DND-41 (cell line): ENCODE results near the gene ZNF600.
A peak's percentile ranks its signal among the peaks of the same experiment; 100 is the strongest.
"Not testable (repeated sequence)": the region's sequence is repeated elsewhere in the genome, so short reads cannot be mapped to it uniquely, and the experiment has no call there.

Experiments used
- ATAC-seq: fragments of 200-7000 bp; cut with Tn5 transposase; 3 replicates; pipeline ENCODE4 v1.9.1; 2021; ENCODE audit warnings: low read depth; ENCODE audit not compliant: insufficient read depth
- DNase-seq: peaks from one replicate; pipeline ENCODE4 v3.0.0-alpha.2; 2020
- H2AFZ ChIP-seq: 2 replicates; pipeline ENCODE4 v1.6.0; 2012; ENCODE audit warnings: low read depth, low read length
- H3K27ac ChIP-seq: 2 replicates; pipeline ENCODE4 v1.5.1; 2012; ENCODE audit warnings: low read length, inconsistent platforms
- H3K27me3 ChIP-seq: fragments of 200-600 bp; sonication (generic); 2 replicates; pipeline ENCODE4 v1.6.0; 2012; ENCODE audit warnings: low read length, mild to moderate bottlenecking, inconsistent platforms; ENCODE audit not compliant: insufficient read depth, poor library complexity
- H3K36me3 ChIP-seq: 2 replicates; pipeline ENCODE4 v1.5.1; 2012; ENCODE audit warnings: low read length, inconsistent platforms; ENCODE audit not compliant: insufficient read depth
- H3K4me1 ChIP-seq: 2 replicates; pipeline ENCODE4 v1.5.1; 2012; ENCODE audit warnings: mild to moderate bottlenecking, low read length; ENCODE audit not compliant: insufficient read depth
- H3K4me2 ChIP-seq: 2 replicates; pipeline ENCODE4 v1.6.0; 2012; ENCODE audit warnings: mild to moderate bottlenecking, moderate library complexity, low read length, inconsistent platforms; ENCODE audit not compliant: insufficient read depth
- H3K4me3 ChIP-seq, 2 experiments: fragments of 200-600 bp in 1 of 2; shearing (Covaris generic) in 1 of 2; 2 replicates each; pipeline ENCODE4 v1.5.1; 2012 to 2016; ENCODE audit warnings: inconsistent platforms in 2 of 2, low read length in 2 of 2, mild to moderate bottlenecking in 2 of 2, low read depth in 1 of 2, moderate library complexity in 1 of 2
- H3K79me2 ChIP-seq: 2 replicates; pipeline ENCODE4 v1.6.0; 2012; ENCODE audit warnings: low read length, inconsistent platforms; ENCODE audit not compliant: insufficient read depth
- H3K9ac ChIP-seq: 2 replicates; pipeline ENCODE4 v1.6.0; 2012; ENCODE audit warnings: low read depth, mild to moderate bottlenecking, inconsistent platforms, low read length, moderate library complexity
- H3K9me3 ChIP-seq: 2 replicates; pipeline ENCODE4 v1.5.1; 2012; ENCODE audit warnings: low read length, moderate library complexity, mild to moderate bottlenecking, inconsistent platforms; ENCODE audit not compliant: insufficient read depth, severe bottlenecking
- H4K20me1 ChIP-seq: 2 replicates; pipeline ENCODE4 v1.6.0; 2012; ENCODE audit warnings: low read length; ENCODE audit not compliant: insufficient read depth
- CTCF ChIP-seq: IDR thresholded peaks from 2 replicates; pipeline ENCODE4 v1.5.1; 2012; ENCODE audit warnings: borderline replicate concordance, low read length, moderate library complexity, mild to moderate bottlenecking; ENCODE audit not compliant: poor library complexity, severe bottlenecking; ENCODE audit errors: extremely low read depth
- EZH2 ChIP-seq: IDR thresholded peaks from 3 replicates; pipeline ENCODE4 v1.6.1; 2012; ENCODE audit warnings: borderline replicate concordance, low read depth, mild to moderate bottlenecking, moderate library complexity, low read length, inconsistent platforms; ENCODE audit not compliant: severe bottlenecking

Gene ZNF600

GRCh38 chr19:52734331-52734892 is 52.2 kb downstream of the ZNF600 start:
- Histone ChIP-seq H3K27me3 (no peaks in the 10 kb centered on the region), H3K9me3 (no peaks in the 10 kb centered on the region), H3K4me2 (peak overlapping the region; percentile 94), H2AFZ (peak overlapping the region; percentile 91), H4K20me1 (peaks cover 2% of the 10 kb centered on the region; the same call in 1 of the 2 replicates), H3K27ac (peak overlapping the region; percentile 79), H3K4me3 (peak overlapping the region; percentile 79 to 89), H3K4me1 (peaks cover 32% of the 10 kb centered on the region), H3K36me3 (0 out of 2 replicates have a peak, but pooled peaks cover 3% of the 10 kb centered on the region), H3K9ac (peak overlapping the region; percentile 73), H3K79me2 (peaks cover 43% of the 10 kb centered on the region)
- DNase-seq (peak; percentile 37), ATAC-seq (peak; percentile 53)
- TF ChIP-seq CTCF (no peak), EZH2 (no peak)

- not testable (repeated sequence) for H3K4me2 ChIP-seq, H3K27ac ChIP-seq, H4K20me1 ChIP-seq, H3K4me1 ChIP-seq, H3K9me3 ChIP-seq, DNase-seq, H2AFZ ChIP-seq, ATAC-seq, H3K27me3 ChIP-seq, H3K4me3 ChIP-seq, H3K9ac ChIP-seq
- peaks cover 74% of the 10 kb centered on the region for H3K36me3 ChIP-seq
- peaks cover 26% of the 10 kb centered on the region for H3K79me2 ChIP-seq
Observed at GRCh38 chr19:52726051-52726450, 60.5 kb downstream of the ZNF600 start.

- no peak overlapping the region for H2AFZ ChIP-seq
- ATAC-seq = no peak
Observed at GRCh38 chr19:52725528-52725961, 61.0 kb downstream of the ZNF600 start.

More at GRCh38 chr19:52725528-52725961, 61.0 kb downstream of the ZNF600 start:
- no peaks in the 10 kb centered on the region for H3K4me1 ChIP-seq
- H3K4me2 ChIP-seq = no peak overlapping the region
- H3K27ac ChIP-seq = no peak overlapping the region
- peaks cover 25% of the 10 kb centered on the region for H3K79me2 ChIP-seq
- no peak for TF ChIP-seq CTCF
- no peak for DNase-seq
- H3K36me3 ChIP-seq = peaks cover 79% of the 10 kb centered on the region
- H3K4me3 ChIP-seq = no peak overlapping the region
- peaks cover 6% of the 10 kb centered on the region for H3K9me3 ChIP-seq
- no peak overlapping the region for H3K9ac ChIP-seq
- no peaks in the 10 kb centered on the region for H3K27me3 ChIP-seq
- H4K20me1 ChIP-seq = no peaks in the 10 kb centered on the region
